ENCODE measurements around the gene CASS4.

CASS4 gene

DNA sequence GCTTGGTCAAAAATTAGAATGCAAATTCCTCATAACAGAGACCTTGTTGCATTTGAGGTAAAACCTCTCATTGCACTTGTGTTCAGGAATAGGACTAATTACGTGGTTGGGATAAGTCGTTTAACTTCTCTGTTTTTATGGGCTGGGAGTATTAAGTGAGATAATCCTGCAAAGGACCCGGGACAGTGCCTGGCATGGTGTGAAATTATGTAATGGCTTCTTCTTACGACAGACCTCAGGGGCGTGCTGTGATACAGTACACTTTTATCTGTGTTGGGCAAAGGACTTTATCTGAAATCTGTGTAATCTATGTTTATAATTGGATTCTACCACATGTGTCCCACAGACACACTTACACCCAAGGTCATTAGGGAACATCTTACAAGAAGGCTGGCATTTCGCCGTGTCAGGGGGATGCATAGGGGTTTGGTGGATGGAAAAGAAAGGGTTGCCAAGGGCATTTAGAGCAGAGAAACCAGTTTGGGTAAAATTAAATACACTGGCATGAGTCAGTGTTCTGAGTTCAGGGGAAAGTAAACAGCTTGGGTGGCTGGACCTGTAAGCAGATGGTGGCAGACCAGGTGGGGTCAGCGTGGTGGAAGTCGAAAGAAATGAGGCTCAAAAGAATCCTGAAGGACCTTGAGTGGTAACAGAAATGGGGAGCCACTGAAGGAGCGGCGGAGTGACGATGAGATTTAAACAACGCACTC lies 39.2 kb downstream of the CASS4 start:
- no peak for FAIRE-seq

DNA sequence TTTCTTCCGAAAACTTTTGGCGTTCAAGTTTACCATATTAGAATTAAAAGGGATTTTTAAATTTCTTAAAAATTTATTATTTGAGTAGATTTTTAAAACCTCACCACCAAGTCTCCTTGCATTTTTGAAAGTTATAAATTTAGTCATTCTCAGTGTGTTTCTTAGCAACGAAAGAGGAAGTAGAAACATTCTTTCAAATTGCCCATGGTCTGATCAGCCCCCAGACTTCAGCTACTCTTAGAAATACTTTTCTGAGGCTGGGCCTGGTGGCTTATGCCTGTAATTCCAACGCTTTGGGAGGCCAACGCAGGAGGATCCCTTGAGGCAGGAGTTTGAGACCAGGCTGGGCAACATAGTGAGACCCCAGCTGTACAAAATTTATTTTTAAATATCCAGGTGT lies 41.3 kb downstream of the CASS4 start:
- no peak for FAIRE-seq

DNA sequence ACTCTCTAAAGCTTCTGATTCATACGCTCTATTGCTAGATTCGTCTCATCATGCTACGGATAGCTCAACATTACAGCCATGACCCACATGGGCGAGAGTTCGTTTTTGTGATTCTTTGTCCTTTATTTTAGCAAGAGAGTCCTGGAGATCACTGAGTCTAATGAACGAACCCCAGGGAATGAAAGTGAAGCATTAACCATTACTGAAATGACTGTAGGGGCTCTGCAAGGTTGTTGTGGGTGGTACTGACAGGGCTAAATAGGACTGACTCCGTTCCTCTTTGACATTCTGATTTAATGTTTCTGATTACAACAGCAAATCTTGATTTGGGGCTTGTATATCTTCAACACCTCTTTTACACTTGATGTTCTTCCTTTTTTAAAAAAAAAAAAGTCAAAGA lies 42.7 kb downstream of the CASS4 start:
- FAIRE-seq, result no peak

DNA sequence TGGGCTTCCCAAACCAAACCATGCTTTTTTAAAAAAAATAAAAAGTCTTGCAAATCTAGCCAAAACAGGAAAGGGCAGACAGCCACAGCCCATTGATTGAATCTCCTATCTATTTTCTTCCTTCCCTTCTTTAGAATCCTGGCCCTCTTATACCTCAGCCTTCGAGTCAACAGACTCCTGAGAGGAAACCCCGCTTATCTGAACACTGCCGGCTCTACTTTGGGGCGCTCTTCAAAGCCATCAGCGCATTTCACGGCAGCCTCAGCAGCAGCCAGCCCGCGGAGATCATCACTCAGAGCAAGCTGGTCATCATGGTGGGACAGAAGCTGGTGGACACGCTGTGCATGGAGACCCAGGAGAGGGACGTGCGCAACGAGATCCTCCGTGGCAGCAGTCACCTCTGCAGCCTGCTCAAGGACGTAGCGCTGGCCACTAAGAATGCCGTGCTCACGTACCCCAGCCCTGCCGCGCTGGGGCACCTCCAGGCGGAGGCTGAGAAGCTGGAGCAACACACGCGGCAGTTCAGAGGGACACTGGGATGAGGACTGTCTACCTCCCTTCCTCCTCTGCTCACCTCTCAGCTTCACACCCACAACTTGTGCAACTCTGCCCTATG lies 46.3 kb downstream of the CASS4 start:
- FAIRE-seq, result no peak

DNA sequence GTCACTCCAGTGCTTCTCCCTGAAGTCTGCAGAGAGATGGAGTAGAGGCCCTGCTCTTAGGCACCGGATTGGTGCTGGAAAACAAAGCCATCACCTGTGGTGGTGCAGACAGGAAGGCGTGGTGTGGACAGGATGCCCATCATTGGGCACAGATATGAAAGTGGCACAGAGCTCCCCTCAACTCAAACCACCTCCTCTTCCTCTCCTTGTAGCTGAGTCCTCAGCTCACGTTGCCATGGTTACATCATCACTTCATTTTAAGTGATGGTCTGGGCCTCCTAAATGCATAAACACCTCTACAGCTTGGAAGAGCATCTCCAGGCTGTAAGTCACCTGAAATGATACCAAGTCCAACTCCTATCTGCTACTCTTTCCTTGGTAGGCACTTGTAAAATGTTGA lies 48.4 kb downstream of the CASS4 start:
- FAIRE-seq, result no peak

DNA sequence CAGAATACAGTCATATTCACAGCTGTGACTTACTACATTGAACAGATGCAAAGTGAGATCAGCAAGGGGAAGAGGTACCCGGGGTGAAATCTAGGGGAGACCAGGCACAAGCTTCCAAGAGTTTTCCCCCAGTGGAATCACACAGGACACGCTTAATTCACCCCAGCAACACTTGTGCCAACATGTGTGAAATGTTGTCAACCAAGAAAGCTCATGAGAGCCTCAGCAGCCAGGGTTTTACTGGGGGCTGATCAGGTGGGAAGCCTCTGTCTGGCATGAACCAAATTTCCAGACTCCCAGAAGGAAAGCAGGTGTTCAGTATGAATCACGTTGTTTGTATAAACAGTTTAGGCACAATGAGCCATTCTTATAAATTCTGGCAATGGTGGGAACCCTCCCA lies 49.5 kb downstream of the CASS4 start:
- no peak for FAIRE-seq

DNA sequence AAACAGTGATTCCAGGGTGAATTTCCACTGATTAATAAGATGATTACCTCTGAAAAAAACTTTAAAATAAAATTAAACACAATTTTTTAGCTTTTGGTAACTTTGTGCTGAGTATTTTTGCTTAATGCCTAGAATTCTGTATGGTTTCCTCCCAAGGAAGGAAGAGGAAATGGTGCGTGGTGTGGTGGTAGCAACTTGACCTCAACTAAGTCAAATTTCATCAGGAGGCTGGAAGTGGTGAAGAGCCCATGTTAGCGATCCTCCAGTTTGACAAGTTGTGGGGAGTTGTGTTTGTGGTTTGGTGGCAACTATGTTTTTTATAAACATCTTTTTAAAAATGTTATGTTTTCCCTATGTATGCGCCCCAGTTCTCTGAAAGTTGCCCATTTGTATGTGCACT lies 51.4 kb downstream of the CASS4 start:
- no peak for FAIRE-seq

DNA sequence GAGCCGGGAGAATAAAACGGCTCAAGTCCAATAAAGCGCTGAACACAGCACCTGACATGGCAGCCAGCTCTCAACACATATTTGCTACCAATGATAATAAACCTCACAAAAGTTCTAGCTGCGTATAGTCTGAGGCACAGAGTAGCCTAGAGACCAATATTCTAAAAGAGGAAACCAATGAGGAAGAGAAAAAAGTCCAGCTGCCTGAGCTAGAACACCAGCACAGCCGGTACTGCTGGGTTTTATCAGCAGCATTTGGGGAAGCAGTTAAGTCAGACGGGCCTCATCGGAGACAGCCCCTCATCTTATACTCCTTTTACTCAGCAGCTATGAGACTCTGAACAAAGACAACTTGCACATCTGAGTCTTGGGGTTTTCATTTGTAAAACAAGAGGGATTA lies 53.9 kb downstream of the CASS4 start:
- no peak for FAIRE-seq

DNA sequence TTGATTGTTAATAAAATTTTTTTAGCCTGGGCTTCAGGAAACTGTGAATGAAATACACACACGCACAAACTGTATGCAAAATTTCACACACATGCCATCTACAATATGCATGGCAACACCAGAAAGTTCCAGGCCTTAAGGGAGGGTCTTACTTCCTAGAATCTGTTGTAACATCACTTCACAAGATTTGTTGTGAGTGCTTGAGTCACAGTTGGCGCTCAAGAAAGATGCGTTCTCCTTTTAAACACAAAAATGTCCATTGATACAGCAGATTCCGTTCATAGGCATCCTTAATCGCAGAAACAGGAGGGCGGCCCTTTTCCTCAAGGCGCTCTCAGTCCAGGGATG lies 55.9 kb downstream of the CASS4 start:
- no peak for FAIRE-seq

DNA sequence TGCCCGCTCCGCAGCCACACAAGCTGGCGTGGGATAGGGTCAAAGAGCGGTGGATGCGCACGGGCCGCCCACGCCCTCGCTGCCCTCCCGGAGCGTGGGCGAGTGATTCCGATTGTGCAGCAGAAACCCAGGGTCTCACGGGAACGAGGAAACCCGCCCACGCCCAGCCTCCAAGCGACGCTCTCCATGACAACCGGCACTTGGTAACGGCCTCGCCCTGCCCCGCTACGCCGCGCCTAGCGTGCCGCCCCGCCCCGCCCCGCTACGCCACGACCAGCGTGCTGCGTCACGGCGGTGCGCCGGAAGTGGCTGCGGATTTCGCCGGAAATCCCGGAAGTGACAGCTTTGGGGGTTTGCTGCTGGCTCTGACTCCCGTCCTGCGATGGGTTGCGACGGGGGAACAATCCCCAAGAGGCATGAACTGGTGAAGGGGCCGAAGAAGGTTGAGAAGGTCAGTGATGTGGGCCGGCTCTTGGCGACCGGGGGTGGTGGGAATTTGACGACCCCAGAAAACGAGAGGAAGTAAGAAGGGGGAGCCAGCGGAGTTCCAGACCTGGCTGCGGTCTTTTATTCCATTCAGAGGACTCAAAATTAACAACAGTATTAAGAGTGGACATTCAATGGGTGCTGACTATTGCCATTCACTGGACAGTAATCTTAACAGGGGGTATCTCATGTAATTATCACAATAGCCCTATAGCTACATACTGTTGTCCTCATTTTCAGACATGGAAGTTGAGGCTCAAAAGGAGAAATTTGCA lies 56.4 kb downstream of the CASS4 start, which contains the start of gene RTF2:
TSS of gene RTF2 (plus strand) at position 312 of the 761 bp plus-strand sequence. CDS start at position 383, 71 bp downstream.
- no peak for FAIRE-seq

DNA sequence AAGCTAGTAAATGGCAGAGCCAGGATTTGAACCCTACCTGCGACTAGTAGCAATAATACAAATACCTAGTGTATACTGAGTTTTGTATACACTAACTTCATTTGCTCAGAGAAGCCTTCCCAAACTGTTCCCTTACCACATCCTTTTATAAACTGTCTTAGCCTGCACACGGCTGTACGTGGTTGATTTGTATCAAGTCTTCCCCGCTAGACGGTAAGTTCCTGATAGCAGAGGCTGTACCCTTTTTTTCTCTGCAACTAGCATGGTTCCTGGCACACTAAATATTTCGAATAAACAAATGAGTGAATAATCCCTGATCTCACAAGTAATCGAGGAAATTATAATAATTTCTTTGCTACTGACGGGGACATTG lies 57.0 kb downstream of the CASS4 start:
- no peak for FAIRE-seq

DNA sequence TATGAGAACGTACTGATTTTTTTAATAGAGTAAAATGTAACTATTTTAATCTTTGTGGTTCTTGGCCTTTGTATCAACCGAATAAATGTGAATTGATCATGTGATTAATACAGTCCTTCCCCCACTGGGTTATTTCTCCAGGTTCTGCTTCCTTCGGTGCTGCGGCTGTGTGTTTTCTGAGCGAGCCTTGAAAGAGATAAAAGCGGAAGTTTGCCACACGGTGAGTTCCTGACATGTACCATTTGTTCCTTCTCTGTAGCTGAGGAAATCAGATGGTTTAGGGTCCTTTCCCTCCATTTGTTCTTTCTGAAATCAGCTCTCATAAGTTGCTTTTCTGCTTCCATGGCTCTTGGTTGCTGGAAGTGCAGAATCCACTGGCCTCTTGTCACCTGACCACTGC lies 71.9 kb downstream of the CASS4 start:
- no peak for FAIRE-seq

DNA sequence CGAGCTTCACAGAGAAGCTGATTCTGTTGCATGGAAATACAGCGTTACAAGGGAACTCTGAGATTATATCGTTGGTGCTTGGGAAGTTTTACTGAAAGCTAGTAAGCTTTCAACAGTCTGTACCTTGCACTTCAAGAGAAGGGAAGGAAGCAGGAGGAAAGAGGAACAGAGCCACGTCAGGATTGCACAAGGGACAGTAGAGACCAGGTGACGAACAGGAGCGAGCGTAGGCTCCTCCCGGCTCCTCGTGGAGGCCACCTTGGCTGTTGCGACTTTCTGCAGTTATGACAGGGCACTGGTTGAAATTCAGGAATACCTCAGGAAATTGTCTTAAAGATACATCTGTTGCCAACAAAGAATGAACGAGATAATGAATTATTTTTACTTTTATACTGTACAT lies 75.2 kb downstream of the CASS4 start:
- no peak for FAIRE-seq

DNA sequence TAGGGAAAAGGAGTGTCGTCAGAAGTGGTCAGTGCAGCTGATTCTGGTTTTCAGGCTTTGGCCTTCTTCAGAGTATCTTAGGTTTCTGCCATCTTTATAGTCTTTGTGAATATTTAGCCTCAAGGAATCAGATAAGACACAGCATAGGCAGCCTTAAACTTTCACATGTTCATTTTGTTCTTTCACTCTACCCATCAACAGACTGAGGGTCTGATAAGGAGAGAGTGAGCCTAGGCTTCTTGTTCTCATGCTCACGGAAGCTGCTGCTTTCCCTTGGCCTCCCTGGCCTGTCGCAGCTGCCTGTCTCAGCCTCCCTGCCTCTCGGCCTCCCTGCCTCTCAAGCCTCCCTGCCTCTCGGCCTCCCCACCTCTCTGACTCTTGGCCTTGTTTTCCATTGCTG lies 76.5 kb downstream of the CASS4 start:
- no peak for FAIRE-seq

DNA sequence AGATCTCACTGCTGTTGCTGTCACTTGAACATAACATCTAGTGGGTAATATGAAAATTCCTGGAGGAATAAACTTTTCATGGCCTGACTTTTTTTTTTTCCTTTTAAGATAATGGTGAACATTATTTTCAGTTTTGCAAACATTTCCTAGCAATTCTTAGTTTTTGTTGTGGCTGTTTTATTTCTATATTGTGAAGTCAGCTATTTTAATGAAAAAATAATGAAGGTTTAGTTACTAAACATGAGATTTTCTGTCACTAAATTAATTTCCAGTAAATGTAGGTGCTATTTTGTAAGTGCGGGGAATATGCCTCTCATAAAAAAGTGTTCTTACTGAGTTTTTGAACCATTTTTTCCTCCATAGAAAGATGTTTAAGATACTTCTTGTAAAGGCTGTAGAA lies 89.1 kb downstream of the CASS4 start:
- no peak for FAIRE-seq

DNA sequence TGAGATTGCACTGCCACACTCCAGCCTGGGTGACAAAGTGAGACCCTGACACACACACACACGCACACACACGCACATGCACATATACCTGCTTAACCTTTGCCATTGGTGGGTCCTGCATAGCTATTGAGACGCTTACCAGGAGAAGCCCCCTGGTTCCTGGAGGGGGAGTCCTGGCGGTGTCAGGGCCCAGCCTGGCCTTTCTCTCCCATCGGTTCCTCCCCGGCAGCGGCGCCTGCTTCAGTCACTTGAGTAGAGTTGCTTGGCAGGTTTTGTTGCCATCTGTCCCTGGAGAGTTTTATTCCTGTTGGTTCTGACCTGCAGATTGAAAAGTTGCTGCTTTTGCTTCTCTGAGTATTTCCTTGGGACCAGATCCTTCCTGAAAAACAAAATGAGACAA lies 91.9 kb downstream of the CASS4 start:
- no peak for FAIRE-seq

DNA sequence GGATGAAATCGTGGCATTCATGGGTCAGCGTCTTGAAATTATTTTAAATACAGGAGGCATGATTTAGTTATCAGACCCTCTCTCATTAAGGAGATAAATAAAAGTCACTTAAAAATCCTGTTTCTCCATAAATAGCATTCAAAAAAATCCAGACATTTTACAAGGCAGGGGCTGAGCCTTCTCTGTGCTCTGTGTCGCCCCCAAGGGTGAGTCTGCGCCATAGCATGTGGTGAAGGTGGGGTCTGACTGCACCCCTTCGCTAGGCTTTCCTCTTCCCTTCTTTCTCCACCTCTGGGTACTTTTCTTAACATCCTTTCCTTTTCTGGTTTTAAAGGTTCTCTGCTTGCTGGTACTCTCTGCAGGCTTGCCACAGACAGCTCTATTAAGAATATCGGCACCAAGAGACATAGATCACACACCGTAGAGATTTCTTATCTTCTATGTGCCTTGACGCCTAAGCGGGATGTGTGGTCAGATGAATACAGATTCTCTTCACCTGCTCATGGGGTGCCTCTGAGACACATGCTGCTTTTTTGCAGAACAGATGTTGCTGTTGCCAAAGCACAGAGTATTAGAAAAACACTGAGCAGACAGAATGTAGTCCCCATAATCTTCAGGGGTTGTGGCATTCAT lies 92.4 kb downstream of the CASS4 start:
- no peak for FAIRE-seq

DNA sequence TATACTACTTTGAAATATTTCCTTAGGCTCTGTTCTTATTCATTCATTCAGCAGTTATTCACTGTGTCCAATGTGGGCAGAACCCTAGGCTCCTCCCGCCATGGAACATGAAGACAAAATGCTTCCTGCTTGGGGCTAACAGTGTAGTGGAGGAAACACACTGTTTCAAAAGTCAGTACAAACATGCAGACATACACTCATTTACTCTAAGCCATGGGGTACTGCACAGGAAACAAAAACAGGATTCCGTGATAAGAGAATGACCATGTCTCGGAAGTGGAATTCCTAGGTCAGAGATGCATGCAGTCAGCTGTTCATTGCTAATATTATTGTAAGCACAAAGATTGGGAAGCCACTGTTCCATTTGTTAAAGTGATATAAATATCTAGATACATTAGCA lies 94.0 kb downstream of the CASS4 start:
- FAIRE-seq, result no peak

Measured in G401.6 (cell line).